RPMI7951 (cell line): ENCODE data around the gene MFSD1. TPM values are rescaled to one million over a fixed set of nuclear protein-coding genes. Genes with fewer than 3 reads are reported as not detected.

Source experiments
- DNase-seq: peaks from one replicate; pipeline ENCODE4 v3.0.0-alpha.2; 2012; ENCODE audit warnings: low read depth
- total RNA-seq: library from RNA; depleted of rRNA; stranded (reverse); fragments of >200 nt; shearing (Covaris generic); gene quantifications from 2 replicates; pipeline ENCODE4 v1.2.3, GENCODE V29; 2014; rRNA removed

The MFSD1 gene
- 105 and 119 TPM in 2 replicates for total RNA-seq

DNA sequence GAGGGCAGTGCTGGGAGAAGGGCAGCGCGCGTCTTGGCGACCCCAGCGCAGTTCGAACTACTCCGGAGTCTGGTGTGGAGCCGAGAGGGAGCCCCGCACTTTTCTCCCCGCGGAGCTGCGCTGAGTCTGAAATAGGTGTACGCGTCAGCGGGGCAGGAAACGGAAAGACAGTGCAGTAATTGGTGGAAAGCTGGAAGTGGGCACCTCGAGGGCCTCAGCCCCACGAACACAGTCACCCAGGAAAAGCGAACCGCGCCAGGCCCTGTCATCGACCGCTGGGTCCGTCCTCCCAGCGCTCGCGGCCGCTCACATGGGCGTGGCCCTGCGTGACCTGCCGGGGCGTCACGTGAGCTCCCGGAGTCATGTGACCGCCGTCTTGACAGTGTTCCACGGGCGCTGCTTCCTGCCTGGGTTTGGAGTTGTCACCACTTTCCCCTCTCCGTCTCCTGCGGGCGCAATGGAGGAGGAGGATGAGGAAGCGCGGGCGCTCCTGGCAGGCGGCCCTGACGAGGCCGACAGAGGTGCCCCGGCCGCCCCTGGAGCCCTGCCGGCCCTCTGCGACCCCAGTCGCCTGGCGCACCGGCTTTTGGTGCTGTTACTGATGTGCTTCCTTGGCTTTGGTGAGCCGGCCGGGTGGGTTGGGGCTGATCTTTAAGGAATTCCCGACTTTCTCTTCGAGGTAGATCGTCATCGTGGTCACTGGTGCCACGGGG is at the start of gene MFSD1:
Gene MFSD1, plus strand, starts transcription at position 359 of the 713 bp plus-strand sequence. Its CDS starts 99 bp downstream, at position 458.
- peak; percentile 95 for DNase-seq

DNA sequence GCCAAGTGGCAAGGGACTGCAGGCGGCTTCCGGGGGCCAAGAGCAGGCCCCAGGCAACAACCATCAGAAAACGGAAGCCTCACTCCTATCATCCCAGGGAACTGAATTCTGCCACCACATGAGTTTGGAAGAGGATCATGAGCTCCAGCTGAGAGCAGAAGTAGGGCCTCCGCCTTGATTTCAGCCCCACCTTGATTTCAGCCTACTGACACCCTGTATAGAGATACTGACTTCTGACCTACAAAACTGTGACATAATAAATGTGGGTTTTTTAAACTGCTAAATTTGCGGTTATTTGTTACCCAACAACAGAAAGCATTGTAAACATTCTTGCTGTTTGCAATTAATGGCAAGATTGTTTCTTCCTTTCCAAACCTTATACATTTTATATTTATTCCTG is 48.0 kb upstream of the MFSD1 start:
- DNase-seq: no peak

DNA sequence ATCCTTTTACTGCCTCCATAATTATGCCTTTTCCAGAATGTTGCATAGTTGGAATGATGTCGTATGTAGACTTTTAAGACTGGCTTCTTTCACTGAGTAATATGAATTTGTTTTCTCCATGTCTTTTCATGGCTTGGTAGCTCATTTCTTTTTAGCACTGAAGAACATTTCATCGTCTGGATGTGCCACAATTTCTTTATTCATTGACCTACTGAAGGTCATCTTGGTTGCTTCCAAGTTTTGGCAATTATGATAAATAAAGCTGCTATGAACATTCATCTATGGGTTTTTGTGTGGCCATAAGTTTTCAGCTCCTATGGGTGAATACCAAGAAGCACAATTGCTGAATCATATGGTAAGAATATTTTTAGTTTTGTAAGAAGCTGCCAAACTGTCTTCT is 46.4 kb upstream of the MFSD1 start:
- no peak for DNase-seq

GRCh38 chr3:158761350-158761749 is 40.5 kb upstream of the MFSD1 start:
- DNase-seq: no peak

DNA sequence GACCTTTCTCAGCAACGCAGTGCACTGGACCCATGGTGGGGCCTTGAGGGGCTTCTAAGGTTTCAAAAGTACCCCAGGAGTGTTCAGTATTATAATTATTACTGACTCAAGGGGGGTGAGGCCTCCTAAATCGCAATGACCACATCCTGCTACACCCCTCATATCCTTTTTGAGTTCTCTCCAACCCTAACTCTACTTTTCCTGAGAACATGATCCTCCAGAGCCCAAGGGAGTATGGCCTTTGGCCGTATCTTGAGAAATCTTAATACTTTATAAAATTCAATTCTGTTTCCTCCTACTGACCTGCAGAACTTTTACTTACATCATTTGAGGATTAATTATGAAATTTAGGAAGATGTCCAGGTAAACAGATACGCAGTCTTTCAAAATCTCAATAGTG is 39.2 kb upstream of the MFSD1 start:
- no peak for DNase-seq

GRCh38 chr3:158763421-158763820 is 38.4 kb upstream of the MFSD1 start:
- no peak for DNase-seq

- DNase-seq: peak; percentile 63
Measured at GRCh38 chr3:158765518-158766205, 36.2 kb upstream of the MFSD1 start.

GRCh38 chr3:158766364-158766763 is 35.5 kb upstream of the MFSD1 start:
- no peak for DNase-seq

- DNase-seq: peak; percentile 74
Measured at GRCh38 chr3:158768361-158768787, 33.5 kb upstream of the MFSD1 start.

- peak; percentile 95 for DNase-seq
Measured at GRCh38 chr3:158768881-158769543, 32.8 kb upstream of the MFSD1 start.

- no peak for DNase-seq
Measured at GRCh38 chr3:158769549-158769948, 32.3 kb upstream of the MFSD1 start.

- peak; percentile 89 for DNase-seq
Measured at GRCh38 chr3:158769952-158770740, 31.7 kb upstream of the MFSD1 start.

DNA sequence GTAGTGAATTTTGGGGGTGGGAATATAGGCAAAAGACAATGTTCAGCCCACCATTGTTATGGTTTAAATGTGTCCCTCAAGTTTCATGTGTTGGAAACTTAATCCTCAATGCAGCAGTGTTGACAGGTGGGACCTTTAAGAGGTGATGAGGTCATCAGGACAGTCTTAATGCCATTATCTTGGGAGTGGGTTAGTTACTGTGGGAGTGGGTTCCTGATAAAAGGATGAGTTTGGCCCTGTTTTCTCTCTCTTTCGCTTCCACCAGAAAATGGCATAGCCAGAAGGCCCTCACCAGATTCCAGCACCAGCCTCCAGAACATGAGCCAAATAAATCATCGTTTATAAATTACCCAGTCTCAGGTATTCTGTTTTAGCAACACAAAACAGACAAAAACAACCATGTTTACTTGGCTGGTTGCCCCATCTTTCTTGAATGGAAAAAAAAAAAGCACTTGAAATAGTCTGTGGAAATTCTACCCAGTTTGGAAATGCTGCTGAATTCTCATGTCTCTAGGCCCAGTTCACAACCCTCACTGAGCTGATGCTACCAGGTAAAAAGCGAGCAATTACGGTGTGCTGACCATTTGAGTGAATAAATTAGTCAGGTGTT is 31.0 kb upstream of the MFSD1 start:
- DNase-seq: no peak

- peak; percentile 26 for DNase-seq
Measured at GRCh38 chr3:158771577-158771976, 30.3 kb upstream of the MFSD1 start.

DNA sequence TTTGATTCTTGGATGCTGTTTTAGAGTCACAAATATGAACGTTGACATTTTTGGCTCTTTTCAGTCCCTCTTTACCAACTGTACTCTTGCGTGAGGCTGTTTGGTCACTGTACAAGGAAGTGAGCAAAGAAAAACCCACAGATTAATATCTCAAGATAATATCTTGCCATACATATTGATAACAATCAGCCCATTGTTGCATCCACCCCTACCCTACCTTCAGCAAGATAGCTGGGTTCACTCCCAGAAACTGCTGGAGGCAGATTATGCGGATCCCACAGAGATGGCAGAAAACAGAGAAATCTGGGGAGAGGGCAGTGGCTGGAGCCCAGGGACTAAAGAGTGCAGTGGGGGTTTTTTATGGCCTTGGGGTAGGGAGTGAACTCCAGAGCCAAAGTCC is 29.9 kb upstream of the MFSD1 start:
- peak; percentile 70 for DNase-seq

DNA sequence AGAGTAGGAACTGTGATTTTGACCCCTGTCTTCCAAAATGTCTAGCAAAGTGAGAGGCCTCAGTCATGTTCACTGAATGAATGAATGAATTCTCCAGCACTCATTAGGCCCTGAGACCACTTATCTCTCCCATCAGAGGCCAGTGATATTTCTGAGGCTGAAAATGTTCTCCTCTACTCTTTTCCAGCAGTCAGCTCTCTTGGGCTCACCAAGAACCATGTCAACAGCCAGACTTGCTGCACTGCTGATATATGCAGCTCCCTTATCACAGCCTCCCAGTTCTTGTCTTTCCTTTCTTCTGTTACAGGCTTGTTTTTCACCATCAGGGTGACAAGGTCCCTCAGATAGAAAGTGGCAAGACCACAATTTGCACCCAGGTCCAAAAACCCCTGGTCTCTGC is 28.7 kb upstream of the MFSD1 start:
- DNase-seq: no peak

- DNase-seq: no peak
Measured at GRCh38 chr3:158773845-158774830, 27.7 kb upstream of the MFSD1 start.

DNA sequence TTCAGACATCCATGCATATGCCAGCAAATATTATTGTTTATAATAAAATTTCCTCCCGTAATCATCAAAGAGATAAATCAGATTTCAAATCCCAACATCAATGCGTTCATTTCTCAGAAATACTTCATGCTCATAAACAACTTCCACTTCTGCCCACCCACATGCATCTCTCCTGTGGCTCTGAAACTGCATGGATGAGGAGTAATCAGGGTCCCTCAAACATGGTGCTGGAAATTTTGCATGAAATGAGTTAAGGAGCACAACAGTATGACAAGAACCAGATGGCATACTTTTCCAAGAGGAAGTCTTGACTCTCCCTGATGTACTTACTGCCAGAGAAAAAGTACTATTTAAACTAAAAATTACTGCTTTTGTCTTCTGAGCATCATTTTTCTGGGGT is 26.9 kb upstream of the MFSD1 start:
- no peak for DNase-seq

DNA sequence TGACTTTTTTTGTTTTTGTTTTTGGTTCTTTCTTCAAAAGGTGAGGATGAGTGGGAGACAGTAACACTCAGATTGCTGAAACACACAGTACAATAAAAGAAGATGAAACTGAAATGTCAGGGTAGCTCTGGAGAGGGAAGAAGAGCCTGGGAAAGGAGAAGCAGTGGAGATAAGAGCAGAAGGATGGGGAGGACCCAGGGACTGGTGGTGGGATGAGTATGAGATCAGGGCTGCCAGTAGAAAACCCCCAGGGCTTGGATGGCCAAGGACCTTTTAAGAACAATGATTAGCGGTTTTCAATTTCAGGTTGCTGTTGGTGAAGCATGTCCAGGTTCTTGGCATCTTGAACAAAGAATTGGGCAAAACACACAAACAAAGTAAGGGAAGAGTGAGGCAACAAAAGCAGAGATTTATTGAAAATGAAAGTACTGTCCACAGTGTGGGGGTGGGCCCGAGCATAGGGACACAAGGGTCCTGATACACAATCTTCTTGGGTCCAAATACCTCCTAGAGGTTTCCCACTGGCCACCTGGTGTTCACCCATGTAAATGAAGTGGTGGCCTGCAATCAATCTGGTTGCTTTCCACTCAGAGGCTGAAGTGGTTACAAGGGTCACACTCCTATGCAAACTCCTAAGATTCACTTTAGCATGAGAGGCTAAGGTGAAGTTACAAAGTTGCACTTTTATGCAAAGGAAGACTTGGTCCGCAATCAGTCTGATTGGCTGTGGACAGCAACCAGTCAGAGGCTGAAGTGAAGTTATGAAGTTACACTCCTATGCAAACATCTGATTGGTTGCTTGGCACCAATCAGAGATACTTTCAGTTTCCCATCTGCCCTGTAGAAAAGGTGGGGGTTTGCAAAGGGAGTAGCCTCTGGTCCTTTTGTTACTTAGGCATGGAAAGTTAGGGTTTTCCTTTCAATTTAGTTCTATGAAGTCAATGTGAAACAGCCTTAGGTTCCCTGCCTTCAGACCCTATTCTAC is 26.1 kb upstream of the MFSD1 start:
- DNase-seq: peak; percentile 61
